NCI-H2029 (cell line): ENCODE results near the gene UTRN.

ENCODE experiments used
- DNase-seq: peaks from one replicate; lab custom pipeline; 2025; lab: John Stamatoyannopoulos, UW

Gene UTRN

GRCh38 chr6:144314003-144314485 is 28.9 kb downstream of the UTRN start:
- no peak for DNase-seq

- DNase-seq = no peak
Observed at GRCh38 chr6:144314562-144314961, 29.4 kb downstream of the UTRN start.

GRCh38 chr6:144315226-144315980 is 30.3 kb downstream of the UTRN start:
- DNase-seq = no peak

- DNase-seq = no peak
Observed at GRCh38 chr6:144315981-144316861, 31.1 kb downstream of the UTRN start.

GRCh38 chr6:144316862-144317195 is 31.7 kb downstream of the UTRN start:
- DNase-seq = no peak

- DNase-seq = no peak
Observed at GRCh38 chr6:144317736-144318135, 32.6 kb downstream of the UTRN start.

GRCh38 chr6:144319211-144319610 is 34.1 kb downstream of the UTRN start:
- no peak for DNase-seq

- DNase-seq = no peak
Observed at GRCh38 chr6:144320741-144321140, 35.6 kb downstream of the UTRN start.

GRCh38 chr6:144321839-144322591 is 36.9 kb downstream of the UTRN start:
- no peak for DNase-seq

GRCh38 chr6:144325232-144325631 is 40.1 kb downstream of the UTRN start:
- DNase-seq = no peak

GRCh38 chr6:144326393-144326792 is 41.3 kb downstream of the UTRN start:
- DNase-seq = no peak

GRCh38 chr6:144327081-144327480 is 41.9 kb downstream of the UTRN start:
- no peak for DNase-seq

- DNase-seq = no peak
Observed at GRCh38 chr6:144330017-144330987, 45.2 kb downstream of the UTRN start.

- DNase-seq = no peak
Observed at GRCh38 chr6:144331491-144331969, 46.4 kb downstream of the UTRN start.

- no peak for DNase-seq
Observed at GRCh38 chr6:144332177-144332576, 47.0 kb downstream of the UTRN start.

- peak; percentile 45 for DNase-seq
Observed at GRCh38 chr6:144334150-144334708, 49.1 kb downstream of the UTRN start.
